ENCODE results near the gene ONECUT1.

ONECUT1 gene

GRCh38 chr15:52780172-52780980, 9.8 kb downstream of the ONECUT1 start:
- peak; percentile 67 for DNase-seq

DNA sequence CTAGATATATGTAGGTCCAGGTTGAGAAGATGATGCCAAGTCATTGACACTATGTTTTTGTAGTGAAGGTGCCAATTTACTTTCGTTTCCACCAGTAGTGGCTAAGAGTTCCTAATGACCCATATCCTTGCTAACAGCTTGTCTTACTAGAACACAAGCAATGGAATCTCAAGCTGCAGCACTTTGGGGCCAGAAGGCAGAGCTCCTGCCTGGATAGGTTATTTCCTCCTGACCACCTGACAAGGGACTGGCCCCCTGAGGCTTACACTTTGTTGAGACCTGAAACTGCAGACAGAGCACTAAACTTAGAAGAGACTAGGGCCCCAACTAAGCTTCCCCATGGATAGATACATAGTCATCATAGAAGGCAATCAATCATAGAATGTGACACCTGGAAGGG, 11.7 kb downstream of the ONECUT1 start:
- no peak for DNase-seq

- no peak for DNase-seq
Measured at GRCh38 chr15:52772766-52773165, 17.4 kb downstream of the ONECUT1 start.

DNA sequence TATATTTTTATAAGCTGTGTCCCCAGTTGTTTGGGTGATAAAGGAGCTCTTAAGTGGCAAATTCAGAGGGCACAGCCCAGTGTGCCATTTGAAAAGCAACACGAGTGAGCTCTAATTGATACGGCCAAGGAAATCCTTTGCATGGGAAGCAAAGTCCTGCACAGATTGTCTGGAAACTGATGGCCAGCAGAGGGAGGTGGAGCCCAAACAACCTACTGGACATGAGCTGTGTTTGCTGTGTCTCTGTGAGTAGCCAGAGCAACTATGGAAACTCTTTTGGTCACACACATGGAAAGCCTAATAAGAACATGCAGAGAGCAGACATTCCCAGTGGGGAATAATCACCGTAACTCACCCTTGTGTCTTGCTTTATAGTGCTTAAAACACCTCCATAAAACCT, 24.4 kb downstream of the ONECUT1 start:
- DNase-seq = no peak

DNA sequence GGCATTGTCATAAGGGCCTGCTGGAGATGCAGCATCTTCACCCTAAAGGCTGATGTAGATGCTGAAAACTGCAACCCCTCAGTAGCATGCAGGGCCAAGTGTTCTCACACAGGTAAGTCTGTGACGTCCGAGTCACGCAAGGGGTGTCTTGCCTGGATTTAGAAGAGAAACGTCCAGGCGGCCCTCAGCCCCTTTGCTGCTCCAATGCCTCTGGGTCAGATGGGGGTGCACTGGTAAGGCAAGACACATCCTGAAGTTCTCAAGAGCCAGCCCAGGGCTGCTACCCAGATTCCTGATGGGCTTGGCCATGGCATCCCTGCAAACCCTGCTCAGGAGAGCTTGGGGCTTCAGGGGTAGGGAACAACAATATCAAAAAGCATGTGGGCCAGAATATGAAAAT, 25.4 kb downstream of the ONECUT1 start:
- no peak for DNase-seq

DNA sequence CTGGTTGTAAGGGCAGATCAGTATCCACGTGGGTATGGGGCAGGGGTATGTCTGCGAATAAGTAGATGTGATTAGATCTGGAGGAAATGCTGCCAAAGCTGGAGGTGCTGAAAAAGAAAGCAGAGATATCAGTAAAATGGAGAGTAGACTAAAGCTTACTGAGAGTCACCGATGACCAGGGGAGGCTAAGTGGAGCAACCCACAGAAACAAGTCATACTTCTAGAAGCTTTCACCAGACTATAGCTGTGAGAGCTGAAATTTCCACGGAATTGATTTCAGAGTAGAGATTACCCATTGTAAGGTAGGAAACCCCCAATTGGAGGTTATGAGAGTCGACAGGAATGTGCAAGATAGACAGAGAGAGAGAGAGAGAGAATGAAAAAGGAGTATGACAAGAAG, 27.5 kb downstream of the ONECUT1 start:
- DNase-seq = no peak

DNA sequence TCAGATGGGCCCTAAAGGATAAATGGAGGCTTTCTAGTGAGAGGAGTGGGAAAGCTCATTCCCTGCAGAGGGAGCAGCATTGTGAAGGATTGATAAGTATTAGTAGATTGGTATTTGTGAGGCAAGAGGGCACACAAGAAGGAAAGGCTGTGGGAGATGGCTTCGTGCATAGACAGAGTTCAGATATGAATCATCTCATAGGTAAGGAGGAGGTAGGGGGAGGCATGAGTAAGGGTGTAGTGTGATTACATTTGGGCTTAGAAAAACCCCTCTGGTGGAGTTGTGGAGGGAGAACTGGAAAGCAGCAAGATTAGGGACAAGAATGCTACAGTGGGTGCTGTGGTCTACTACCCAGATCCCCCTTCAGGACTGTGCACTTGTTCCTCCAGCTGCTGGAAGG, 29.6 kb downstream of the ONECUT1 start:
- DNase-seq = no peak

- DNase-seq = no peak
Measured at GRCh38 chr15:52759969-52760368, 30.2 kb downstream of the ONECUT1 start.

- DNase-seq = no peak
Measured at GRCh38 chr15:52757496-52757895, 32.6 kb downstream of the ONECUT1 start.

- DNase-seq = no peak
Measured at GRCh38 chr15:52751522-52751921, 38.6 kb downstream of the ONECUT1 start.

GRCh38 chr15:52749258-52749657, 40.9 kb downstream of the ONECUT1 start:
- DNase-seq = no peak

DNA sequence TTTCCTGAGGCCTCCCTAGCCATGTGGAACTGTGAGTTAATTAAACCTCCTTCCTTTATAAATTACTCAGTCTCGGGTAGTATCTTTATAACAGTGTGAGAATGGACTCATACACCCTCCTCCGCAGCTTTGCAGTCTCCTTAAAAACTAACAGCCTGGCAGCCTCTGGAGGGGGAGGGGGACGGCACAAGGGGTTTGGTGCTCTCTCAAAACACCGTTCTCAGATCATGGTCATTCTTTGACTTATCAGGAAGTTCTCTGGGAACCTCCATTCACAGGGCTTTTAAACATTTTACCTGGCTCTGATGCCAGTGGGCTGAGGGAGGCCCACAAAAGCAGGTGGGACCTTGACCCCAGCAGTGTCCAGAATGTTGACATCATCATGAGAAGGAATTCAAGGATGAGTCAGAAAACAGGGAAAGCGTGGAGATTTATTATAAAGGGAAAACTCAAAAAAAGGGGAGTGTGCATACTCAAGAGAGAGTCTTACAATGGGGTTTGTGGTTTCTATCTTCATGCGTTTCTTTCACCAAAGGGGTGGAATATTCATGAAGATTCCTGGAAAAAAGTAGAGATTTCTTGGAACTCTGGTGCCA, 43.9 kb downstream of the ONECUT1 start:
- DNase-seq = no peak

DNA sequence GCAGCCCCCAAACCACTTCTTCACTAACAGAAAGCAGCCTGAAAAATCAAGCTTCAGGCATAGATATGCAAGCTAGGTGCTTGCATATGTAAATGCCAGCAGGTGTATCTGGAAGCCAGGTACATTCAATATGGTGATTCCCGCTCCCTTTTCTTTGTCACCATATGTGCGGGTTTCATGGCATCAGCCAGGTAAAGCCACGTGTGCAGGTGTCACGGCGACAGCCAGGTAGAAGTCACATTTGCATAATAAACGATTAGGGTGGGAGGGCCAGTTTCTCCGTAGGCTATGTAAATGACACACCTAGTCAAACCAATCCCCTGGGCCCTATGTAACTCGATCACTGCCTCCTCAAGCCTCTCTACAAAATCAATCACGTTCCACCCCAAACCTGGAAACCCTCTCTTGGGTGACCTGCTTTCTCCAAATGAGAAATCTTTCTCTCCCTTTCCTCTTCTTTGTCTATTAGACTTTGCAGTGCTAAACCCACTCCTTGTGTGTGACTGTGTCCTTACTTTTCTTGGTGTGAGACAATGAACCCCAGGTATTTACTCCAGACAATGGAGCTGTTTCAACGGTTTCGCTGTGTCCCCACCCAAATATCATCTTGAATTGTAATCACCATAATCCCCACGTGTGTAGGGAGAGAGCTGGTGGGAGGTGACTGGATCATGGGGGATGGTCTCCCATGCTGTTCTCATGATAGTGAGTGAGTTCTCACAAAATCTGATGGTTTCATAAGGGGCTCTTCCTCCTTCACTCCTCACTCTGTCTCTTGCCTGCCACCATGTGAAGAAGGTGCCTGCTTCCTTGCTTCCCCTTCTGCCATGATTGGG, 44.6 kb downstream of the ONECUT1 start:
- DNase-seq = no peak

DNA sequence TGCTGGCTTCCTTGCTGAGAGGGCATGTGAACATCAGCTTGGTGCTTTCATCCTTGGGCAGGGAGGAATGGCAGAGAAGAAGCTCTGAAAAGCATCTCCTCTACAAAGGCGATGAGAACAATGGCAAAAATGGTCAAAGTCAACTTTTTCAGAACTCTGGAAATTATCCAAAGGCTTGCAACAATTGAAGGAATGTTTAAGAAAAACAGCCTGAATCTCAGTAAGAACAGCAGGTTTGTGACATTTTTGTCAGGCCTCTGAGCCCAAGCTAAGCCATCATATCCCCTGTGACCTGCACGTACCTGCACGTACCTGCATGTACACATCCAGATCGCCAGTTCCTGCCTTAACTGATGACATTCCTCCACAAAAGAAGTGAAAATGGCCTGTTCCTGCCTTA, 51.8 kb downstream of the ONECUT1 start:
- DNase-seq = no peak

DNA sequence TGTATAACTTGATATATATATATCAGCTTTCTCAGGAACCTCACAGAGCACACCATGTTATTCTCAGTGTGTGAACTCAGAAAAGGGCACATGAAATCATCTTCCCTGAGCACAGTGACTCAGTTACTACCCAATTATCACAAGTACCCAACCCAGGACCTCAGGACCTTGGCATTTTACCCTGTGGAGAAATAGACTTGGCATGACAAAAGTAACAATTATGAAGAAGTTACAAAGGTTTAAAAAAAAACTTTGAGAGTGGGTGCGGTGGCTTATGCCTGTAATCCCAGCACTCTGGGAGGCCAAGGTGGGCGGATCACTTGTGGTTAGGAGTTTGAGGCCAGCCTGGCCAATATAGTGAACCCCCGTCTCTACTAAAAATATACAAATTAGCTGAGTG, 52.4 kb downstream of the ONECUT1 start:
- DNase-seq = no peak

GRCh38 chr15:52735231-52736089, 54.7 kb downstream of the ONECUT1 start:
- peak; percentile 84 for DNase-seq

DNA sequence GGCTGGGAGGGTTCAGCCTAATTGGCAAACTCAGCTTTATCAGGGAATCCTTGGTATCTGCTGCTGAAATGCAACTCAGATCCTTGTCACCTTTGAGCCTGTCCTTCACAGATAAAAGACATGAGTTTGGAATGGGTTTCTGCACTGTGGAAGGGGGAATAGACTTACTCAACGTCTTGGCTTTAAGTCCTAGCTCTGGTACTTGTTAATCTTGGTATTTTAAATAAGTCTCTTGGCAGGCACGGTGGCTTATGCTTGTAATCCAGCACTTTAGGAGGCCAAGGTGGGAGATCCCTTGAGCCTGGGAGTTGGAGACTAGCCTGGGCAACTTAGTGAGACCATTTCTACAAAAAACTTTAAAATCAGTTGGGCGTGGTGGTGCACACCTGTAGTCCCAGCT, 55.8 kb downstream of the ONECUT1 start:
- no peak for DNase-seq

DNA sequence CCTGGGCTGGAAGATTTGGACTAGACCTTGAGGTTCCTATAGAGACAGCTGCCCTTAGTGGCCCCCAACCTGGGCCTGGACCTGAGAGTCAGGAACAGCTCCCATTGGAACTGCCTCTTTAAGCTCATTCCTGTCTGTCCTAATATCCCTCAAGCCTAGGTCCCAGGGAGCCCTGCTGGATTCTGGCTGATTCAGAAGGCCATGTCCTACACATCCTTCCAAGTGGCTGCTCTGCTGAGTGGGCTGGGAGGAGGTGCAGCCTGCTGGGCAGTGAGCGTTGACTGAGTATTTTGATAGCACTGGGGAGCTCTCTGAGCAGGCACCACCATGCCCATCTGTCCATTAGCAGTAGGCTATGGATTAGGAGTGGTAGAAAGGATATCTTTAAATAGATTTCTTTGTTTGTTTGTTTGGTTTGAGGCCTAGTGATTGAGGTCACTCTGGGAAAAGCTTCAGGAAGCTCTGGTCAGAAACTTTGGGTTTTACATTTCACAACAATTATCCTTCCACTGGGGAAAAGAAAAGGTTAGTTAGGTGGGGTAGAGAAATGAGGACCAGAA, 56.4 kb downstream of the ONECUT1 start:
- no peak for DNase-seq

DNA sequence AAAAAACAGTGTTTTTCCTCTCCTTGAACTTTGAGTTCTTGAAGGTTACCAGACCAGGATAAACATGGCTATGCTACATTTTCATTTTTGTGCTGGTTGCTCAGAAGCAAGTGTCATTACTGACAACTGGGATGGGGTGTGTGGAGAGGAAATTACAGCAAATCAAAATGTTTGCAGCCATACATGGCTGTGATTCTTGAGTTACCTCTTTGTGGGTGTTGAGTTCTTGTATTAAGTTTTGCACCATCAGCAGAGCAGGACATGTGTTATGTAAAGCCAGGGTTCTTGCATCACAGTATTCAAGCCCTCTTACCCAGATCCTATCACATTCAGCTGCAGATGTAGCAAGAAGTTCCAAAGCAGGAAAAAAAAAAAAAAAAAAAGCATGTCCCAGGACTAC, 57.0 kb downstream of the ONECUT1 start:
- no peak for DNase-seq

DNA sequence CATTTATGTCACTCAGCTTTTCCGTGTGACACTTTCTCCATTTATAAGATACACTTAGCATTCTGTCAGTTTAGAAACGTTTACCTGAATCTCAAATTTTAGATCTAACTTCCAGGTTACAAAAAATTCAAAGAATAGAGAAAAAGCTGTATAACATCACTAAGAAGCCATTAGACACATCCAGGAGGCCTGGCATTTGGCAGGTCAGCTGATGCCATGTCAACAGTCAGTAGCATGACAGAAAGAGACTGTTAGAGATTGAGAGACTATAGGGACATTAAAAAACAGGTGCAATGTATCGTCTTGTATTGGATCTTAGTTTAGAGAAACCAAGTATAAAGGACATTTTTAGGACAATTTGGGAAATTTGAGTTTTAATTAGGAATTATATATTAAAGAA, 57.6 kb downstream of the ONECUT1 start:
- DNase-seq = no peak

DNA sequence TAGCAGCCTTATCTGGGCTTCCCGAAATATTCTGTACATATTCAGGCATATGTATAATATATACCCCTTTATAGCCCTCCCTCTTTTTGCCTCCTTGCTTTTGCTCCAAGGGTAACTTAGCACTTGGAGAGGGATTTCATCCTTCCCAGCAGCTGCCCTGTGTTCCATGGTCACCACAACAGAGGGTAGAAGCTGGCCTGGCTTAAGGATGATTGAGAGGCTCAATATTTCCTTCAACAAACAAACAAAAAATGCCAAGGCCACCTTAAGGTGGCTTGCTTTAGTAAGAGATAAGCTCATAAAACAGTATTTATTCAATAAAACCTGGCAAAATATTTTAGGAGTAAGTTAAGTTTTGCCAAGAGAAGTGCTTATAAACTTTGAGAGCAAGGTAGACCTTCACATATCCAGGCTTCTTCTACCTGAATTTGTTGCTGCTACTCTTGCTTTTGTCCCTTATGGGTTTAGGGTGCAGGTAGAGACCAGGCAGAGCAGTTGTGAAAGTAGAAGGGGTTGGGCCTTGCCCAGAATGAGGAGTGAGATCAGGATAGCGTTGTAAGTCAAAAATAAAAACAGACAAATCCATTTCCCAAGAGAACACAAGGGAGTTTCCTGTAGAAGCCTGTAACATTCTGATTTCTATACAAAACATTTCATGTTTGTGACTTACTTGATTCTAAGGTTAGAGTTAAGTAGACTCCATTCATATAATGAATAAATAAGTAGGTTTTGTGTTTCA, 58.2 kb downstream of the ONECUT1 start:
- DNase-seq = no peak

DNA sequence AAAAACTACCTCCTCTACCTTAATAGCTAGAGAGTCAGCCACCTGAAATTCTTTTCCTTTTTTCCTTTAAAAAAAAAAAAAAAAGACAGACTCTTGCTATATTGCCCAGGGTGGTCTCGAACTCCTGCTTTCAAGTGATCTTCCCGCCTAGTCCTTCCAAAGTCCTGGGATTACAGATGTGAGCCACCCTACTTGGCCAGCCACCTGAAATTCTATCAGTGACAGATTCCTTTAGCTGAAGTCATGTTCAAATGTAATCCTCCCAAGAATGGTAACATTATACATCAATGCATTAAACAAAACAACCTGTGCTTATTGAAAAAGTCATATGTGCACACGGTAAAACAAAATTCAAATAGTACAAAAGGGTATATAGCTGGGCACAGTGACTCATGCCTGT, 59.1 kb downstream of the ONECUT1 start:
- DNase-seq = no peak

Data from CD4-positive, alpha-beta T cell treated with Interleukin-12 subunit alpha and Interleukin-12 subunit beta, for 1 hour (primary cell).